GM12891 (cell line): ENCODE measurements around the gene BCCIP.

Source experiments
- POLR2A ChIP-seq: IDR thresholded peaks from 2 replicates; pipeline ENCODE4 v1.6.1; 2011; ENCODE audit warnings: low read depth, low read length, control low read depth
- POLR2AphosphoS5 ChIP-seq: IDR thresholded peaks from 2 replicates; pipeline ENCODE4 v1.6.1; 2011; ENCODE audit warnings: low read depth, low read length, control low read depth
- POU2F2 ChIP-seq: IDR thresholded peaks from 2 replicates; pipeline ENCODE4 v1.6.1; 2011; ENCODE audit warnings: low read depth, mild to moderate bottlenecking, control low read depth, low read length, moderate library complexity
- TAF1 ChIP-seq: IDR thresholded peaks from 2 replicates; pipeline ENCODE4 v1.6.1; 2011; ENCODE audit warnings: low read depth, low read length, control low read depth

DNA sequence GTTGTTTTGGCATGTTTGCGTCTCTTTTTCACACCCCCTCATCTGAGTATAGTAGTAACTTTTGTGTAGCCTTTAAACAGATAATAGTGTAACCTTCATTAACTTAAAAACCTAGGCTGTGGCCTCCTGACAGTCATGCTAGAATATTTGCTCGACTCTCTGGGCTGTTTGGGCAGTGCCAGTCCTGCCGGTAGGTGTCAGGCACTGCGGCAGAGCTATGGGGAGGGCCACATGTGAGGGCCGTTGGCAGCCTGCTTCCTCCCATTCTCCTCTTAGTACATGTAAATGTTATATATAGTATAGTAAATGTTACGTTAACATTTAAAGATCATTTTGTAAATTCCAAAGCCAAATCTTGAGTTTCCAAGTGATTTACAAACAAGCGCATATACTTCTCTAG is 26.1 kb downstream of the BCCIP start:
- TF ChIP-seq POLR2A (no peak), POLR2AphosphoS5 (no peak), TAF1 (no peak), POU2F2 (no peak)
